Stimulated activated CD8-positive, alpha-beta memory T cell treated with anti-CD3 and anti-CD28 coated beads, Interleukin-7, amount 100 ng/mL, for 1 hour (primary cell): Measurements from ENCODE around the gene OBP2A.
"Not testable (repeated sequence)": the region's sequence is repeated elsewhere in the genome, so short reads cannot be mapped to it uniquely, and the experiment has no call there.

Source experiments
- DNase-seq, 2 donors: peaks; one replicate each; pipeline ENCODE4 v3.0.0-alpha.2; 2020; ENCODE audit warnings: low read depth in 2 of 2

Gene OBP2A

DNA sequence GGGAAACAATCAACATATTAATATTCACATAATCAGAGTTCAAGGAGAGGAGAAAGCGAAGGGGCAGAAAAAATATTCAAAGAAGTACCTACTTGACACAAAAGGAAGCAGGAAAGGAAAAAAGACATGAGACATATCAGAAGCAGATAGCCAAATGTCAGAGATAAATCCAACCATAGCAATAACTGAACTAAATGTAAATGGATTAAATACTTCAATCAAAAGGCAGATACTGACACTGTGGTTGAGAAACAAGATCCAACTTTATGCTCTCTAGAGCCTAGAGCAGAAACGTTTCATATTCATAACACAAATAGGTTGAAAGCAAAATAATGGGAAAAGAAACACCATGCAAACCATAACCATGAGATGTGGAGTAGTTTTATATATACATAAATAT lies 36.5 kb upstream of the OBP2A start:
- DNase-seq, result no peak

DNA sequence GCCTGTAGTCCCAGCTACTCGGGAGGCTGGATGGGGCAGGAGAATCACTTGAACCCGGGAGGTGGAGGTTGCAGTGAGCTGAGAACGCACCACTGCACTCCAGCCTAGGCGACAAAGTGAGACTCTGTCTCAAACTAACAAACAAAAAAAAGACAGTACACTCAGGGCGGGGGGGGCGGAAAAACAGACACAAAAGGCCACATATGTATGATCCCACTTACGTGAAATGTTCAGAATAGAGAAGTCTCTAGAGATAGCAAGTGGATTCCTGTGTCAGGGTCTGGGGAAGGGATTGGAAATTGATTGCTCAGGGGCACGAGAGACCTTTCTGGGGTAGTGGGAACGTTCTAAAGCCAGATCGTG lies 33.7 kb upstream of the OBP2A start:
- DNase-seq, result no peak

- no peak for DNase-seq
Measured at GRCh38 chr9:135512904-135513303, 33.0 kb upstream of the OBP2A start.

DNA sequence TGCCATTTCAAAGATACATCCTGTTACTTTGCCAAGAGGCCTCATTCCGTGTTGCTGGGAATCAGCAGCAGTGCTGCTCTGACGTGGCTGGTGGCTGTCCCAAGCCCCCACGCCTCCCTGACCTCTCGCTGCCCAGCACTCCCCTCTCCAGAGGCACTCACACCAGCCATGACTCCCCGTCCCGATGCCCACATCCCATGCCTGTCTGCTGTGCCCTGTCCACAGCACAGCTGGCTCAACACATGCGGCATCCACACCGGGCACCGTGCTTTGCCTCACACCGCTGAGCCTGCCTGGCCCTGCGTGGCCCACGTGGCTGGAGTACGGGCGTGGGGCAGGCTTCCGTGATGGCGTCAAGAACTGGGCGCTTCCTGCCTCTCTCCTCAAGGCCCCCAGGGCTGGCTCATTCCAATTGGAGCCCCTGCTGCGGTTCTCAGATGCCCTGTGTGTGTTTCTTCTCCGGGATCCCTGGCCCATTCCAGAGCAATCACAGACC lies 32.5 kb upstream of the OBP2A start:
- no peak for DNase-seq

DNA sequence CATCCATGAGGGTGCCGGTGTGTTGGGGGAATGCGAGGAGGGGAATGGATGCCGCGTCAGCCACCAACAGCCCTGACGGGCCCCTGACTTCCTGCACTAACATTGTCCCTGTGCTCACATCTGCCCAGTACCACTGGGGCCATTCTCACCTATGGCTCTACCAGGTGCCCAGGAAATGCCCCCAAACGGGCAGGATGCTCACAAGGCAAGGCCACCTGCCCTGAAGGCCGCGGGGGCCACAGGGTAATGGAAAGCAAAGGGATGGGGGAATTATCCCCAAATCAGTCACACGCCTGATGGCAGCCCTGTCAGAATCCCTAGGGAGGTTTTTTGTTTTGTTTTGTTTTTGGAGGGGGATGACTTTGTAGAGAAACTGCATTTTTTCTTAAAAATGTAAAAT lies 32.0 kb upstream of the OBP2A start:
- not testable (repeated sequence) for DNase-seq

DNA sequence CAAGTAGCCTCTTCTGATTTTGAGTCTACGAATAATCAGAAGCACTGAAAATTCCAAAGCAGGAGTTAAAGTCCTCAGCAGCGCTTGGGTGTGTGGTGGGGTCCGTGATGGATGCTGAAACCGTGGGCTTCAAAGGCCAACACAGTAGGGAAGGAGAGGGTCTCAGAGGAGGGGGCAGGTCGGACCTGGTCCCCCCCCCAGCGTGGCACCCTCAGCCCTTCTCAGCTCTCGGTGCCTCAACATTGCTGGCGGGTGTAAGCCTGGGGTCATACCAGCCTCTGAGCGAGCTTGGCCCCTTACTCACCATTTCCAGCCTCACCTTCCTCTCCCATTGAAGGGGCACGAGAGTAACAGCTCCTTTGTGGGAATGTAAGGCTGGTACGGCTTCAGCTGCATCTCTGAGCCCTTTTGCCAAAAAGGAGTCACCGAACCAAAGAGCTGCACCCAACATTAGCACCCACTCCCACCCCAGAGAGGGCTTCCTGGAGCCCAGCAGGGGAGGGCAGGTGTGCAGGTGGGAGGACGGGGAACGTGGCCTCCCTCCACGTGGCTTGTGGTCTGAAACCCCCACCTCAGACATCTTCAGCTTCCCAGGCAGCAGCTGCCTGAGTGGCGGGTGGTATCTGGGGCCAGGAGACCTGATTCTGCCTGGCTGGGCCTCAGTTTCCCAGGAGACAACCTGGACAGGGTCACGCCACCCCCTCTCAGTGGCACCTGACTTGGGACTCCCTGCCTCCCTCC lies 31.4 kb upstream of the OBP2A start:
- no peak for DNase-seq

GRCh38 chr9:135515083-135515951 lies 30.6 kb upstream of the OBP2A start:
- no peak for DNase-seq

- no peak for DNase-seq
Measured at GRCh38 chr9:135516132-135516860, 29.6 kb upstream of the OBP2A start.

- DNase-seq, result no peak
Measured at GRCh38 chr9:135517407-135517822, 28.5 kb upstream of the OBP2A start.

- no peak for DNase-seq
Measured at GRCh38 chr9:135519179-135519971, 26.6 kb upstream of the OBP2A start.

- no peak for DNase-seq
Measured at GRCh38 chr9:135520916-135521607, 24.9 kb upstream of the OBP2A start, which contains the start of gene LCN1. Gene LCN1 (plus strand): TSS chr9:135521440. CDS start chr9:135521498, 58 bp downstream.

- DNase-seq, result no peak
Measured at GRCh38 chr9:135521608-135522095, 24.3 kb upstream of the OBP2A start.

DNA sequence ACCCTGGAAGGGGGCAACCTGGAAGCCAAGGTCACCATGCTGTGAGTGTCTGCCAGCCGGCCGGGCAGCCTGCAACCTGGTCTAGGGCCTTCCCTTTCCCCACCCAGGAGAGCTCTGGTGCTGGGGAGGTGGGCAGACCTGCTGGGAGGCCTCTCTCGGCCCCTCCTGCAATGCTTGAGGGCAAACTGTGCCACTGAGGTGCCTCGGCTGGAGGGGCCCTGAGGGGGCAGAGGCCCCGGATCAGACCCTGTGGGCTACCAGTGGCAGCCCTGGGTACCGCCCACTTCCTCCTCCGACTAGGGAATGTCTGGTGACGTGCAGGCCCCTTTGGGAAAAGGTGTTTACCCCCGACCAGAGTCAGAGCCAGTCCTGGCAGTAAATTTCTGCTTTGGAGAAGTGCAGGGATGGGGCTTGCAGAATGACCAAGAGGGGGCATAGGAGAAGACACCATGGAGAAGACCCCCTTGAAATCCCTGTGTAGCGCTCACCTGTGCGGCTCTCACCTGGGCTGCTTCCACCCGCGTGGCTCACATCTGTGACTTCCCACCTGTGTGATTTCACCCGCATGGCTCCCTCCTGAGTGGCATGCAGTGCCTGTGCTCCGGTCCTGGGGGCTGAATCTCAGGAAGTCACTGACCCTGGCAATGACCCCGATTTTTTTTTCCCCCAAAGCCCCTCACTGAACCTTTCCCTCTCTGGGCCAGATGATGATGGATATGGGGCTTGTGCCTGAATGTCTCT lies 23.6 kb upstream of the OBP2A start:
- DNase-seq, result no peak

GRCh38 chr9:135522931-135523330 lies 23.0 kb upstream of the OBP2A start:
- DNase-seq, result no peak

DNA sequence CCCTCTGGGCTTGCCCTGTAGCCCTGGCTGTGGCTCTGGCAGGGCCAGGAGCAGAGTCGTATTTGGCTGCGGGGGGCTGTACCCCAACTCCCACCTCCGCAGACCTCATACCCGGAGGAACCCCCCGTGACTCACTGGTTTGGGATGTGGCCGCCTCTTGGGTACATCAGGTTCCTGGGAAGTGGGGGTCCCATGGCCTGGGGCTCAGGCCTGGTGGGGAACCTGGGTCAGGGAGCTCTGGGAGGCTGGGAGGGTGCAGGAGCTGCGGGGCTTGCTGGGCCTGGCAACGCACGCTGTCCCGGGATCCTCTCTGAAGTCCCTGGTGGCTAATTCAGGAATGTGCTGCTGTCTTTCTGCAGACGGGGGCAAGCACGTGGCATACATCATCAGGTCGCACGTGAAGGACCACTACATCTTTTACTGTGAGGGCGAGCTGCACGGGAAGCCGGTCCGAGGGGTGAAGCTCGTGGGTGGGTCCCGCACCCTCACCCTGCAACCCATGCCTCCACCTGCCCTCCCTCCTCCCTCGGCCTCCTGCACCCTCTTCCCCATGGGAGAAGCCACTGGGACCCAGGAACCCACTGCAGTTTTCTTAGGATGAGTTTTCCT lies 22.3 kb upstream of the OBP2A start:
- DNase-seq, result no peak

DNA sequence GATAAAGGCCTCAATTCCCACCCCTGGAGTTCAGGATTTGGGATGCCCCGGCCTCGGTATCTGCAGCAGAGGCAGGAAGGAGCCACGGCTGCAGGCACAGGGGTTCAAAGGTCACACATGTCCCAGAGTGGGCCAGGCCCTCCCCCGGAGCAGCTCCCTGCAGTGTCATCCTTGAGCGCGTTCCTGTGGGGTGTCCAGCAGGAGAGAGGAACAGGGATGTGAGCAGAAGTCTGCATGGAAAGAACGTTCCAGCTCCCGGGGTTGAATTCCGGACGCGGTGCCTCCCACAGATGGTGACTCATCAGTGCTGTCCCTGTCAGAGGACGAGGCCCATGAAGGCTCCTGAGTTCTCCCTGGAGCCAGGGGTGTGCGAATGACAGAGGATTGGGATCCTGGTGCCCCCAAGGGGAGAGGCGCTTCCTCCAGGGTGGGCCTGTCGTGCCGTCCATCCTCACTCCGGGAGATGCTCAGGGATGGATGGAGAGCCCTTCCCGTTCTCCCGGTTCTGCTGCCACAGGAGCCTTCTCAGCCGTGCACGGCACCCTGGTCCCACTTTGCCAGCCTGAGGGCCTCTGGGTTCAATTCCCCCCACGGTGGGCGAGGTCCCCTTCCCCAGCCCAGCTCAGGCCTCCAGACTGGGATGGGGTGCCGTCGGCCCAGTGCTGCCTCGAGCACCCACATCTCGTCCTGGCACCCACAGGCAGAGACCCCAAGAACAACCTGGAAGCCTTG lies 21.6 kb upstream of the OBP2A start:
- no peak for DNase-seq

DNA sequence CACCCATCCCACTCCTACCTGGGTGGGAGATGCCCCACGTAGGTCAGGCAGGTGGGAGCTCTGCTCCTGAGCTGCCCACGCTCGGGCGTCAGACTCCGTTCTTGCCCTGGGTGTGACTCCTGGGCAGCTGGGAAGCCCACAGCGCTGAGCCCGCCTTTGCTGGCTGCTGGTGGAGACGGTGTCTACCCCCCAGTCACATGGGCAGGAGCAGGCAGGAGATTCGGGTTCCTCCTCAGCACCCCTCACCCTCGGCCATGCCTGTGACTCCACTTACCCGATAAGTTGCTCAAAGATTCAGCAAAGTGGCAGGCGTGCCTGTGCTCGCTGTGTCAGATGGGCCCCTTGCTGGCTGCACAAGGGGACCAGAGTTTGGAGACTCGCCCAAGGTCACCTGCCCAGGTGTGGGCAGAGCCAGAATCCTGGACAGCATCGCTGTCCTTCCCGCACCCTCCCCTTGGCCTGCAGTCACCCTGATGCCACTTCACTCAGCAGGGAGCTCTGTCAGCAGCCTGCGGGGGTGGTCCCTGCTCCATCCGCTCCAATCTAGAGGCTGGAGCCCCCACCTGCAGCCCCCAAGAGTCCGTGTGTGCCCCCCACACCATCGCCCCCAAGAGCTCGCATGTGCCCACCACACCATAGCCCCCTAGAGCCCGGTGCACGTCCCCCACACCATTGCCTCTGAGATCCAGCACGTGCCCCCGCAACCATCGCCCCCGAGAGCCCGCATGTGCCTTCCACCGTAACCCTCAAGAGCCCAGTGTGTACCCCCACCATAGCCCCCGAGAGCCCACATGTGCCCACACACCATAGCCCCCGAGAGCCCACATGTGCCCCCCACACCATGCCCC lies 20.5 kb upstream of the OBP2A start:
- no peak for DNase-seq
